GM18873 (cell line): ENCODE results near the gene ANO1.
"Not testable (repeated sequence)": the region's sequence is repeated elsewhere in the genome, so short reads cannot be mapped to it uniquely, and the experiment has no call there.

Experiments used
- ATAC-seq: cut with Tn5 transposase; IDR thresholded peaks from one replicate; pipeline ENCODE4 v1.9.1; 2021; ENCODE audit warnings: mild to moderate bottlenecking, moderate library complexity, moderate number of reproducible peaks; ENCODE audit not compliant: unreplicated experiment, low FRiP score

Gene ANO1

DNA sequence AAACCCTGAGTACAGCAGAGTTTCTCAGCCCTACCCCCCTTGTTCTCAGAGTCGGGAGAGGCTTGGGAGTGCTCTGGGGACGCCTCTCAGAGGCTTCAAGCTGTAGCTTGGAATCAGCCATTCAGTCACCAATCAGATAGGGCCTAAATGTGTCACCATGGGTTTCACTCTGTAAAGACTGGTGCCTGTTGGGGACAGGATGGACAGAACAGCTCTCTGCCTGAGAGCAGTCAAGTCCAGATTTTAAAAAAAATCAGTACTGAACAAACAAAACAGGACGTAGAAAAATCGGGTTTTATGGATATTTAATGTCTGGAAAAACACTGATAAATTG, 126.3 kb downstream of the ANO1 start:
- ATAC-seq: no peak

DNA sequence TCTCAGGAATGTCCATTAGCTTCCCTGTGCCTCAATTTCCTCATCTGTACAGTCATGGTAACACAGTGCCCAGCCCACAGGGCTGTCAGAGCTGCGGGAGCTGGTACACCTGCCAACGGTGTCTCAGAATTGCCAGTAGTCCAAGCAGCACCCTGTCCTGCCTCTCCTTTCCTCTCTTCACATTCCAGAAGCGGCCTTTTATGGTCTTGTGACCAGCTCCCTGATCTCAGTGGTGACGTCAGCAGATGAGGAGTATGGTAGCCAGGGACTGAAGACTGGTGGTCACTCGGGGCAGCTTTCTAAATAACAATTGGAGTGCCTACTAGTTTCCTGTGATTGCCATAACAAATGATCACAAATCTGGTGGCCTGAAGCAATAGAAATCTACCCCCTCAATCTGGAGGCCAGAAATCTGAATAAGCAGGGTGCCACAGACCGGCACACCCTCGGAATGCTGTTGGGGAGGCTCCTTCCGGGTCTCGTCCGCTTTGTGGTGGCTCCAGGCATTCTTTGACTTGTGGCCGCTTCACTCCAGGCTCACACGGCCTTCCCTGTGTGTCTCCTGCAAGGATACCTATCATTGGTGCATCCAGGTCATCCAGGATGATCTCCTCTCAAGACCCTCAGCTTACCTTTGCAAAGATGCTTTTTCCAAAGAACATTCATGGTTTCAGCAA, 127.1 kb downstream of the ANO1 start:
- ATAC-seq: no peak

DNA sequence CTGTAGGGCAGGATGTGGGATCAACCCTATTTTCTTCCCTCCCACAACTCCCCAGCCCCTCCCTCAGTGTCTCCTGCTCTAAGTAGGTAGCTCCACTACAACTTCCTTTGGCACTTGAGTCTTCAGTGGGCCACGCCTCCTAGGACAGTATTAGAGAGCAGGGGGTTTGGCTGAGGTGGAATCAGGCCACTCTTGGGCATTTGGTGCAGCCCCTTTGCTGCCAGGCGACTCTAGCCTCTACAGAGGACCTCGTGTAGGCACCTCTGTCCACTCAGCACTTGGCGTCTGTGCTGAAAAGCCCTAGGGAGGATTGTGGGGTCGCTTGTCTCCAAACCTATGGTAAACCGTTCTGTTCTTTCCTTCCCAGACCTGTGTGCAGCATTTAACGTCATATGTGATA, 127.6 kb downstream of the ANO1 start:
- no peak for ATAC-seq

DNA sequence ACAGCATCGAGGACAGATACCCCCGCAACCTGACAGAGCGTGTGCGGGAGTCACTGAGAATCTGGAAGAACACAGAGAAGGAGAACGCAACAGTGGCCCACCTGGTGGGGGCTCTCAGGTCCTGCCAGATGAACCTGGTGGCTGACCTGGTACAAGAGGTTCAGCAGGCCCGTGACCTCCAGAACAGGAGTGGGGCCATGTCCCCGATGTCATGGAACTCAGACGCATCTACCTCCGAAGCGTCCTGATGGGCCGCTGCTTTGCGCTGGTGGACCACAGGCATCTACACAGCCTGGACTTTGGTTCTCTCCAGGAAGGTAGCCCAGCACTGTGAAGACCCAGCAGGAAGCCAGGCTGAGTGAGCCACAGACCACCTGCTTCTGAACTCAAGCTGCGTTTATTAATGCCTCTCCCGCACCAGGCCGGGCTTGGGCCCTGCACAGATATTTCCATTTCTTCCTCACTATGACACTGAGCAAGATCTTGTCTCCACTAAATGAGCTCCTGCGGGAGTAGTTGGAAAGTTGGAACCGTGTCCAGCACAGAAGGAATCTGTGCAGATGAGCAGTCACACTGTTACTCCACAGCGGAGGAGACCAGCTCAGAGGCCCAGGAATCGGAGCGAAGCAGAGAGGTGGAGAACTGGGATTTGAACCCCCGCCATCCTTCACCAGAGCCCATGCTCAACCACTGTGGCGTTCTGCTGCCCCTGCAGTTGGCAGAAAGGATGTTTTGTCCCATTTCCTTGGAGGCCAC, 128.3 kb downstream of the ANO1 start:
- no peak for ATAC-seq

DNA sequence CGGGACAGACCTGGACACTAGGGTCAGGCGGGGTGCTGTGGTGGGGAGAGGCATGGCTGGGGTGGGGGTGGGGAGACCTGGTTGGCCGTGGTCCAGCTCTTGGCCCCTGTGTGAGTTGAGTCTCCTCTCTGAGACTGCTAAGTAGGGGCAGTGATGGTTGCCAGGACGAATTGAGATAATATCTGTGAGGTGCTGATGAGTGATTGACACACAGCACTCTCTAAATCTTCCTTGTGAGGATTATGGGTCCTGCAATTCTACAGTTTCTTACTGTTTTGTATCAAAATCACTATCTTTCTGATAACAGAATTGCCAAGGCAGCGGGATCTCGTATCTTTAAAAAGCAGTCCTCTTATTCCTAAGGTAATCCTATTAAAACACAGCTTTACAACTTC, 128.9 kb downstream of the ANO1 start:
- ATAC-seq: no peak

DNA sequence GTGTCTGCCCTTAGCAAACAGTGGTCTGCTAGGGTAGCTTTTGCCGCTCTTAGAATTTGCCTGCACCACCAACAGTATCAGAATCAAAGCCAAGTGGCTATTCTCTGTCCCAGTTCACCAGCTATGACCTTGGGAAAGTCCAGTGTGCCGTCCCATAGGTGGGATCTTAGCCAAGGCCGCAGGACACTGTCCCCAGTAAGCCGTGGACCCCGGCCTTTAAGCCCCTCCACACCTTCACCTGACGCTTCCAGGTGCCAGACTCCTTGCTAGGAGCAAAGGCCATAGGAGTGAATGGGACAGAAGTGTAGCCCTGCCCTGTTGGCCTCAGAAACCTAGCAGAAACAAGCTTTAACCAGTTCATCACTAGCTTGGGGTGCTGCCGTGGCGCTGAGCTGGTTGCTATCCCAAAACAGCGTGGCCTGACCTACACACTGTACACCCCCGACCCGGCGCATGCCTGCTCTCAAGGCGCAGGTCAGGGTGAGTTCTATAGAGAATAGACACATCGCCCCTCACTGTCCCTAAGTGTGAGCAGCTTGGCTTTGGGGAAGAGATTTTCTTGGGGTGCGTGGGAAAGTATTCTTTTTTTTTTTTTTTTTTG, 129.5 kb downstream of the ANO1 start:
- ATAC-seq: no peak

DNA sequence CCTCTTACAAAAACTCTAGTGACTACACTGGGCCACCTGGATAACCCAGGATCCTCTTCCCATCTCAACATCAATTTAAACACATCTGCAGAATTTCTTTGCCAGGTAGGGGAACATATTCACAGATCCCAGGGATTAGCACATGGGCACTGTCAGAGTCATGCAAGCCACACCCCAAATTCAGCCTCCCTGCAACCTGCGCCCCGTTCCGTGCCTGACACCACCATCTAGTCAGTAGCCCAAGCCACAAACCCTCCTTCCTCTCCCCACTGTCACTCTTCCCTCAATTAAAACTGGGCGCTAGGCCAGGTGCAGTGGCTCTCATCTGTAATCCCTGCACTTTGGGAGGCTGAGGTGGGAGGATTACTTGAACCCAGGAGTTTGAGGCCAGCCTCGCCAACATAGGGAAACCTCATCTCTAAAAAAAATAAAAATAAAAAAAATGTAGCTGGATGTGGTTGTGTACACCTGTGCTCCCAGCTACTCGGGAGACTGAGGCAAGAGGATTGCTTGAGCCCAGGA, 131.3 kb downstream of the ANO1 start:
- ATAC-seq: no peak

DNA sequence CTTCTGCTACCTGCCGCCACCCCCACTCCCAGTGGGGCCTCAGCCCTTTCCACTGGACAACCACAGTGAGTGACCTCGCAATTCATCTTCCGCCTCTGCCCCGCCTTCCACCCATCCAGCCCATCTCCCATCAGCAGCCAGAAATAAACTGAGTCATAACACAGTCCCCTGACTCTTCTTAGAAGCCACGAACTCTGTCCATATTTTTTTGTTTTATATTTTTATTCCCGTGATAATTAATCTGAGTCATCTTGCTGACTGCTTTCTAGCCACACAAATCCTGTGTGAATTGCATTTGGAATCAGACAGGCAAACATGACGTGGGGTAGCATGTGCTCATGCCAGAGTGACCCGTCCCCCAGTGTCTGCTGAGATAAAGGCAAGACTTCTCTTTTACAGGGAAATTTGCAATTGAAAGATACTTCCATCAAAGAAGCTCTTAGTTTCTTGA, 132.0 kb downstream of the ANO1 start:
- no peak for ATAC-seq

DNA sequence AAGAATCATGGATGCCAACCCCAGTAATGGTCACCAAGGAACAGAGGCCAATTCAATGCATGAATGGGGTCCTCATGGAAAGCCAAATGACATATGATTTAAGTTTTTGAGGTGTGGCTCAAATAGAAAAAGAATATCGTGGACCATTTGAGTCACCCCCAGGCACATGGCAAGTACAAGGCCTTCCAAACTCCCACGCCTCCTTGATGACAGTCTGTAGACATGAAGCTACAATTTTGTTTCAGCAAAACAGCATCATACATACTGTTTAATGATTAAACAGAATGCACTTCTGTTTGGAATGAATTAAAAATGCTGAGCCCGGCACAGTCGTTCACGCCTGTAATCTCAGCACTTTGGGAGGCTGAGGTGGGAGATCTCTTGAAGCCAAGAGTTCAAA, 132.4 kb downstream of the ANO1 start:
- no peak for ATAC-seq

DNA sequence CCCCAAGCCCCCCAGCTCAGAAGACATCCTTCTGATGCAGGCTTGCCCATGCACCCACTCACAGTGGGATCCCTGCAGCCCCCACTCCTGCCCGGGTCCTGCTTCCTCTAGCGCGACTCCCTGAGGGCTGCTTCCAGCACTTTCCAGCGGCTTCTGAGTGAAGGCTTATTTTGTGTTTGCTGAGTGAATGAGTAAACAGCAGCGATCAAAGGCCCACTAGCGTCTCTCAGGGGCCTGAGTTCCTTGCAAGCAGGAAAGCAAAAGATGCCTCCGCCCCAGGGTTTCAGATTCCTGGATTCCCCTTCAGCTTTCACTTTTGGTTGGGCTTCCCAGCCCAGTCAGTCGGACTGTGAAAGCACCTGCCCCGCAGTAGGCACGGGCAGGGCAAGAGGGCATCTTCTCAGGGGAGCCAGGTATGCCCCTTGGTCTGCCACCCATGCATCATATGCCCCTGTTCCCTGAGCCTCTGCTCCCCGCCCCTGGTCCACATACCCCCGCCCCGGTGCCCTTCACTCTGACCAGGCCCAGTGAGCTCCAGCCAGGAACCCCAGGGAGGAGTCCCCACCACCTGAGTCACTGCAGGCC, 134.2 kb downstream of the ANO1 start:
- no peak for ATAC-seq

DNA sequence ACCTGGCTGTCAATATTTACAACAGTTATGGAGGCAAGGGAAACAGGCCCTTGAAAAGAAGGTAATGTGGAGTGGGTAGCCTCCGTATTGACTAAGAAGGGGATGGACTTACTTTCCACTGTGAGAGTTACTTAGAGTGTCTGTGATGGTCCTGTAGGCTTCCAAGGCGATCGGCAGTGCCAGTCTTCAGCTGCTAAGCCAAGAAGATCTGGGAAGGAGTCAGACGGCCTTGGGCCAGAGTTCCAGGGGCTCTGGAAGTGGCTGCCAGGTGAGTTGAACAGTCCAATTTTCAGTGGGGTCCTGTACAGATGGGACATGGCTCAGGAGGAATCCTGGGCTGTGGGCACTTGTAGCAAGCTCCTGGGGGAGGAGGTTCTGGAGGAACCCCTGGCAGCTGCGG, 139.3 kb downstream of the ANO1 start:
- ATAC-seq: not testable (repeated sequence)

DNA sequence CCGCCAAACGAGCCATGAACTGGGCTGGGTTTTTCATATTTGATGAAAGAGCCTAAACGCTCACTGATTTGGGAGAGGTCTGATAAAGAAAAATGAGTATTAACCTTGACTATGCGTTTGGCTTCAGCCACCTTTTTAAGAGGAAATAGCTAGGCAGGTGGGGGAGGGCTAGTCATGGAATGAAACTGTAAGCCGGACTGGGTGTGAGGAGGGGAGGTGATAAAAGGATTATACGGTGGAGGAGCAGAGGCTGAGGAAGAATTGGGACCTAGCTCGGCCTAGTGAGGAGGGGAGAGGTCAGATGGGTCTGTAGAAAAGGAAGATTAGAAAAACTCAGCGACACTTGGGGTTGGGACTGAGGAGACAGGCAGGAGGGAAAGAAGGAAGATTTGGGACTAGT, 140.0 kb downstream of the ANO1 start:
- ATAC-seq: not testable (repeated sequence)

DNA sequence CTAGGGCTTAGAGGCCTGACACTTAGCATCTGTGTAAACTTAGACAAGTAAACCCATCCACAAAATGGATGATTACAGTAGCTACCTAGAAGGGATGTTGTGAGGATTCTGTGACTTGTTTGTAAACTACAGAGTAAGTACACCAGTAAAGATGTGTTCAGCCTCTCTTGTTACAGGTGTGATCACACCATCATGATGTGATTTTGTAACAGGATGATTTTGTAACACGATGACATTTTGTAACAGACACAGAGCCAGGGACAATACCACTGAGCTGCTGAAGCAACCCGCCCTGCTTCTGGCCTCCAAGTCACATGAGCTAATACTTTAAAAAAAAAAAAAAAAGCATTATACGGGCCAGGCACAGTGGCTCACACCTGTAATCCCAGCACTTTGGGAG, 142.0 kb downstream of the ANO1 start:
- ATAC-seq: no peak

DNA sequence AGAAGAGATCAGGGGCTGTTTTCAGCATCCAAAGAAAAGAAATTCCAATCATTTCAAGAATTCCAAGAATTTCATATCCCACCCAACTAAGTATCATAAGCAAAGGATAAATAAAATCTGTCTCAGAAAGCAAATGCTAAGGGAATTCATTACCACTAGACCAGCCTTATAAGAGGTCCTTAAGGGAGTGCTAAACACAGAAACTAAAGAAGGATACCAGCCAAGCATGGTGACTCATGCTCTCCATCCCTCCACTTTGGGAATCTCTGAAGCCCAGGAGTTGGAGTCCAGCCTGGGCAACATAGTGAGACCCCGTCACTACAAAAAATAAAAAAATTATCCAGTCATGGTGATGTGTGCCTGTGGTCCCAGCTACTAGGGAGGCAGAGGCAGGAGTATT, 142.8 kb downstream of the ANO1 start:
- no peak for ATAC-seq

DNA sequence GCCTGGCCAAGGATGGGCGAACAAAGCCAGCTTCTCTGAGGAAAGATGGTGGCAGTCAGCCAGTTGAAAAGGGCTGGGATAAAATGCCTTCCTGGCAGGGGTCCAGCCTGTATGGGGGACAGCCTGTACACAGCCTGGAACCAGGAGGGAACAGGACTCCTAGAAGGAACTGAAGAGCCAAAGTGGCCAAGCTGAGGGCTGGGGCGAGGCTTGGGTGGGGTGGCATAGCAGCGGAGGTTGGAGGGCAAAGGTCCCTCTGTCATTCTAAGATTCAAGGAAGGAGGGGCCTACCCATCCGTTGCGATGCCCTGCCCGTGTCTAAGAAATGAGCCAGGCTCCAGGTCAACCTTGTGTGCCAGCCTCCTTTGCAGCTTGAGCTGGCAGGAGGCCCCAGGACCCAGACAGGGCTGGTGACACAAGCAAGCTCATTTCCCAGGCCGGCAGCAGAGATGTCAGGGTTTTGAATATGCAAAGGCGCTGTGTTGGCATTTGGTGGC, 147.6 kb downstream of the ANO1 start:
- ATAC-seq: no peak

DNA sequence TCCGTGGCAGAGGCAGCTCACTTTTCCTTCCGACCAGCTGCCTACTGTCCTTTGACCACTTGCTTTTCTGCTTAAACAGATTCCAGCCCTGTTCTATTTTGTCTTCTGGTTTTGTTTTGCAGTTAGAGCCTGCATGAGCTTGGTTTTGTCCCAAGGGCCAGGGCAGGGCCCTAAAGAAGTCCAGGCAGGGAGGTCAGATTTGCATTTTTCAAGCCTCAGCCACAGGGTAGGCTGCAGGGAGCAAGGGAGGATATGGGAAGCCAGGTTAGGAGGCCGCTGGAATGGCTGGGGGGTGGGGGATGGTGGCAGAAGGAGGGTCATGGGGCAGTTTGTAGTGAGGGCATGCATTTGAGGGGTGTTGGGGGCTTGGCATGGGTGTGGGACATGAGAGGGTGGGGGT, 148.1 kb downstream of the ANO1 start:
- no peak for ATAC-seq

DNA sequence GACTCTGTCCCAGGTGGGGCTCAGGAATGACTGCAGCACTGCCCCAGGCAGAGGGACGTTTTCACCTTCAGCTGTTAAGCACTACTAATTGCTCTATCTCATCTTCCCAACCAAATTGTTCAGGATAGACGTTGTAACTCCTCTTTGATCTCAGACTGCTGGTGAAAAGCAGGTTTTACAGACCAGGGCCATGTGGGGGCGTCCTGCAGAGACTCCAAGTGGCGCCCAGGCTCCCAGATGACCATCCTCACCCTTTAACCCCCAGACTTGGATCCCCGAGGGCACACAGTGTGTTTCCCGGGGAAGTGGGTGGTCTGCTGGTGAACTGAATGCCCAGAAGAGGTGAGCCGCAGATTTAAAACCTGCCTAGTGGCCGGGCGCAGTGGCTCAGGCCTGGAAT, 148.8 kb downstream of the ANO1 start:
- no peak for ATAC-seq

DNA sequence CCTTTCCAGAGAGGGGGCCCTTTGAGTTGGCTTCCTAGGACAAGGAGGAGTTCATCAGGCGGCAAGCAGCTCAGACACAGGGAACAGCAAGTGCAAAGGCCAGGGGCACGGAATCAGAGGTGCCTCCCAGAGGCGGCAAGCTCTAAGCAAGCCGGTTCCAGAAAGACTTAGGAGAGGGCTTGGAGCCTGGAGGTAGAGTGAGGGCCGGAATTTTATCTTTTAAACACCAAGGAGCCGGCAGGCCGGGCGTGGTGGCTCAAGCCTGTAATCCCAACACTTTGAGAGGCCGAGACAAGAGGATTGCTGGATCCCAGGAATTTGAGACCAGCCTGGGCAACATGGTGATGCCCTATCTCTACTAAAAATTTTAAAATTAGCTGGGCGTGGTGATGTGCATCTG, 151.6 kb downstream of the ANO1 start:
- no peak for ATAC-seq

DNA sequence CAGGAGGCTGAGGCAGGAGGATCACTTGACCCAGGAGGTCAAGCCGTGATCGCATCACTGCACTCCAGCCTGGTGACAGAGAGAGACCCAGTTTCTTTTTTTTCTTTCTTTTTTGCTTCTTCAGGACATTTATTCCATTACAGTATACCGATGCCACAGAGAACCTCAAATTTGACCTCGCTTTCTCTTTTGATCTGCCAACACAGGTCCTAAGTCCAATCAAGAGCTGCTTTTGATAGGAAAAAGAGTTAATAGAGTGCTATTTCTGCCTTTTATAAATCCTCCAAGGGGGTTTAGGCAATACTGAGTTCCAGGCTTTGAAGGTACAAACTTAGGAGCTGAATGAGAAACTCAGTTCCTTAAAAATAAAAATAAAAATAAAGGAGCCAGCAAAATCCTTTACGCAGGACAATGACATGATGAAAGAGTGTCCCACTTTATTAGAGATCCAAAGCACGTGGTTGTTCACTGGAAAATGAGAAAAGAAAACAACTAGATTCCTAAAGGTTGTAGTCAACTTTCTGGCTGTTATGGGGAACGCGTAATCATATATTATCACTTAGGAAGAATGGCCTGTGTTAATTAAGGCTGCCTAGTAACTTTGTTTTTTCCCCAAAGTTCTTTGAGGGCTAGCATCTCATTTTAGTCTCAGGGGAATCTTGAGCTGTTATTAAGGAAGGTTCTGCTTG, 152.2 kb downstream of the ANO1 start:
- ATAC-seq: no peak

DNA sequence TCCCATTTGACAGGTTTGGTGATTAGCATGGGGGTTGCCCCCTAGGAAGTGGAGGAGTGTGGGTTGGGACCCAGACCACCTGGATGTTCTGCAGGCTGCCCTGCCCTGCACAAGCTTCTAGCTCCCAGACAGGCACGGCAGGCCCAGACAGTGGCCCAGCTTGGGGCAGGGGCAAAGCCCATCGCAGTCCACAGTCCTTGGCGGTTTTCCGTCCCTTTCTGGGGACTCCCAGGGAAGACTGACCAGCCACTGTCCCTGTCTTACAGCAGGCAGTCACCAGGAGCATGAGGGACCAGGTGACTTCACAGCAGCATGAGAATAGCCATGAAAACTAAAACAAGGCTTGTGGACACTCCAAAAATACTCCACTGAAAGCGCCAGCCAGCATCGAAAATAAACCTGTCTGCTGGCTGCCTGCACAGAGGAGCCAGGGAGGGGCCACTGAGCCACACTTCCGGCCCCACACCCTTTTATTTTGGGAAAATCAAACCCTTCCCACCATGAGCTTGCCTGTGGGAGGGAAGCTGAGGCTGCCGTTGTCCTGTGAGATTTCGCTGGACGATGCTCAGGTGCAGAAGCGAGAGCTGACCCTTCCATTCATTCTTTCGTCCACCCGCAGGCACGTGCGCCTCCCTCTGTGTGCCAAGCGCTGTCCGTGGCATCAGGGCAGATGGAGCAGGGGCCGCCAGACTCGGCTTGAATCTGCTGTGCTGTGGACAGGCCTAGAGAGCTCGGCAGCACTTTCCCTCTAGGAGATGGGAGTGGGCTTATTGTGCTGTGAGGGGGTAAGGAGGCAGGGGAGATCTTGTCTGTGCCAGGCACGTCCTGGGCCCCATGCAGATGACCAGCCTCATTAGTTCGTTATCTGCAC, 153.0 kb downstream of the ANO1 start:
- ATAC-seq: no peak
